Activated CD4-positive, CD25-positive, alpha-beta regulatory T cell (primary cell): ENCODE measurements around the gene ROBO3.

Experiments used
- DNase-seq, 4 experiments: peaks; one replicate each; lab custom pipeline; 2025; lab: John Stamatoyannopoulos, UW

ROBO3 gene

GRCh38 chr11:124865181-124865901, at the start of gene ROBO3:
Gene ROBO3, plus strand, starts transcription at chr11:124865432. Its CDS starts 146 bp downstream, at chr11:124865578.
- no peak for DNase-seq

GRCh38 chr11:124817036-124817435, 48.2 kb upstream of the ROBO3 start:
- DNase-seq, result no peak

GRCh38 chr11:124821995-124822730, 43.1 kb upstream of the ROBO3 start:
- DNase-seq, result no peak

- DNase-seq, result no peak
These were observed 41.5 kb upstream of the ROBO3 start for GRCh38 chr11:124823512-124824376.

GRCh38 chr11:124825876-124826275, 39.4 kb upstream of the ROBO3 start:
- DNase-seq, result no peak

- DNase-seq, result no peak
These were observed 35.2 kb upstream of the ROBO3 start for GRCh38 chr11:124829986-124830385.

- DNase-seq, result no peak
These were observed 34.5 kb upstream of the ROBO3 start for GRCh38 chr11:124830749-124831148.

- DNase-seq, result no peak
These were observed 33.3 kb upstream of the ROBO3 start for GRCh38 chr11:124831897-124832296.

- DNase-seq, result no peak
These were observed 32.7 kb upstream of the ROBO3 start for GRCh38 chr11:124832571-124832970.

- DNase-seq, result no peak
These were observed 30.6 kb upstream of the ROBO3 start for GRCh38 chr11:124834526-124835180.

- DNase-seq, result no peak
These were observed 29.3 kb upstream of the ROBO3 start for GRCh38 chr11:124835918-124836317.

GRCh38 chr11:124837491-124837856, 27.8 kb upstream of the ROBO3 start:
- no peak for DNase-seq

- DNase-seq, result no peak
These were observed 26.5 kb upstream of the ROBO3 start for GRCh38 chr11:124838805-124839127.

- no peak for DNase-seq
These were observed 25.9 kb upstream of the ROBO3 start for GRCh38 chr11:124839128-124839971.

GRCh38 chr11:124839972-124840621, 25.1 kb upstream of the ROBO3 start:
- no peak for DNase-seq

- no peak for DNase-seq
These were observed 24.6 kb upstream of the ROBO3 start for GRCh38 chr11:124840666-124841065.

- DNase-seq, result no peak
These were observed 24.0 kb upstream of the ROBO3 start for GRCh38 chr11:124841201-124841600.

GRCh38 chr11:124841840-124842239, 23.4 kb upstream of the ROBO3 start:
- DNase-seq, result no peak

- no peak for DNase-seq
These were observed 22.9 kb upstream of the ROBO3 start for GRCh38 chr11:124842305-124842704.

GRCh38 chr11:124843616-124843910, 21.7 kb upstream of the ROBO3 start:
- no peak for DNase-seq

GRCh38 chr11:124844664-124845079, 20.6 kb upstream of the ROBO3 start:
- DNase-seq, result no peak
